Measurements from ENCODE around the gene PEPD.

PEPD gene

DNA sequence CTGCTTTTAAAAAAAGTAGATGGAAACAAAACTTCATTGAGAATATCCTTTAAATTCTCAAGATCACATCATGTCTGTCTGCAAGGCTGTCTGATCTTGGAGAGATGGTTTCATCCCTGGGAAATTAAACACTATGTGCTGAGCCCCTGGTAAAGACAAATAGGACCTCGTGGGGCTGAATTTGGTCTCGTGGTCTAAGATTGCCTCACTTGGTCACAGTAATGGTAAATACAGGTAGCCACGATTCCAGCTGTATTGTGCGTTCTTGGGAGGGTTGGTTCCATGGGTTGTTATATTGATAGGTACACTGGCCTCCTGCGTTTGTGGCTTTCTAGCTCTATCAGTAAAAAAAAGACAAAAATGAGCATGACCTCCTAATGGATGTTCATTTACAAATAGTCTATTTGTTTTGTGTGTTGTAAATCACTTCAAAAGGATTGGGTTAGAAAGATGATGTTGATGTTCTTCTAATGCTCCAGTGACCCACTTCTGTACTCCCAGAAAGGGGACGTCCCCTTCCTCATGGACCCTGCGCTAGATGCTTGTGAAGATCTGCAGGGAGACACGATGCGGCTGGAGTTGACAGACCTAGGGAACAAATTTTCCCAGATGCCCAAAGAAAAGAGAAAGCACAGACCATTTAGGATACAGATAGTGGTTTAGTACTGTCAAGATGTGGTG lies 146.3 kb downstream of the PEPD start:
- ChIA-PET POLR2A (interaction anchor here (1.6 kb wide), 1 partner anchor 73 kb away, joined by 4 read pairs; the partner anchor contains the start of gene CEBPA), CTCF (interaction anchor here (0.8 to 2.6 kb wide), 6 partner anchors 9 to 420 kb away, joined by 3 to 17 read pairs (median 5); partner anchors contain the start of gene CEBPA)
- peak overlapping the region; percentile 90 for H3K4me3 ChIP-seq (ENCODE audit: low read depth, low read length)
- TF ChIP-seq, protein P1, sequence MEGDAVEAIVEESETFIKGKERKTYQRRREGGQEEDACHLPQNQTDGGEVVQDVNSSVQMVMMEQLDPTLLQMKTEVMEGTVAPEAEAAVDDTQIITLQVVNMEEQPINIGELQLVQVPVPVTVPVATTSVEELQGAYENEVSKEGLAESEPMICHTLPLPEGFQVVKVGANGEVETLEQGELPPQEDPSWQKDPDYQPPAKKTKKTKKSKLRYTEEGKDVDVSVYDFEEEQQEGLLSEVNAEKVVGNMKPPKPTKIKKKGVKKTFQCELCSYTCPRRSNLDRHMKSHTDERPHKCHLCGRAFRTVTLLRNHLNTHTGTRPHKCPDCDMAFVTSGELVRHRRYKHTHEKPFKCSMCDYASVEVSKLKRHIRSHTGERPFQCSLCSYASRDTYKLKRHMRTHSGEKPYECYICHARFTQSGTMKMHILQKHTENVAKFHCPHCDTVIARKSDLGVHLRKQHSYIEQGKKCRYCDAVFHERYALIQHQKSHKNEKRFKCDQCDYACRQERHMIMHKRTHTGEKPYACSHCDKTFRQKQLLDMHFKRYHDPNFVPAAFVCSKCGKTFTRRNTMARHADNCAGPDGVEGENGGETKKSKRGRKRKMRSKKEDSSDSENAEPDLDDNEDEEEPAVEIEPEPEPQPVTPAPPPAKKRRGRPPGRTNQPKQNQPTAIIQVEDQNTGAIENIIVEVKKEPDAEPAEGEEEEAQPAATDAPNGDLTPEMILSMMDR (IDR thresholded peaks at IDR 0.05; ENCODE audit: insufficient read depth, low read length, missing control alignments), result no peak
- DNase-seq (ENCODE audit: low read depth, low spot score), result no peak

DNA sequence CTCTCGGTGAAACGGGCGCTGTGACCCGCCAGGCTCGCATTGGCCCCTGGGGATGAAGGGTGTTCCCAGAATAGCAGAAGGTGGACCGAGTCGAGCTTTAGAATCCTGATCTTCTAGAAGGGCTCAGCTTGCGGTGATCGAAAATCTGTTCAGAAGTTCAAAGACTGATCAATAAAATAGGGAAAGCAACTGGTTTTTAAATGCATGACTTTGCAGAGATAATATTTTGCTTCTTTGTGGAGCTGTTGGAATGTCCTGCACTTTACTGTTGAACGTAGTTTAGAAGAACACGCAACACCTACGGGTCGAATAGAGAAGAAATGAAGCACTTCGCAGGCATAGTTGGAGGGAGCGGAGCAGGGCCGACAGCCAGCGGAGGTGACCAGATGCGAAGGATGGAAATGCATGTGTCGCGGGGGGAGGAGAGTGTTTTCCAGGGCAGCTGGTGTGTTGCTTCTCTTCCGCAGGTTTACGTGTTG lies 147.3 kb downstream of the PEPD start:
- no peak for DNase-seq (ENCODE audit: low read depth, low spot score)
- CTCF ChIA-PET, result interaction anchor here (0.8 to 2.6 kb wide), 11 partner anchors 10 to 421 kb away, joined by 3 to 17 read pairs (median 3); partner anchors contain the start of gene CEBPA
- TF ChIP-seq, protein P1 (IDR thresholded peaks at IDR 0.05; ENCODE audit: insufficient read depth, low read length, missing control alignments), result peak; percentile 30
- H3K4me3 ChIP-seq (ENCODE audit: low read depth, low read length), result peak overlapping the region; percentile 90
- POLR2A ChIA-PET, result interaction anchor here (0.7 to 1.6 kb wide), 4 partner anchors 14 to 197 kb away, joined by 3 to 4 read pairs (median 4); partner anchors contain the start of gene CEBPA

- DNase-seq (ENCODE audit: low read depth, low spot score), result peak; percentile 45
- ChIA-PET POLR2A (interaction anchor here (0.7 to 1.6 kb wide), 7 partner anchors 14 to 197 kb away, joined by 3 to 5 read pairs (median 4); partner anchors contain the start of gene CEBPA), CTCF (interaction anchor here (1.0 to 2.6 kb wide), 7 partner anchors 11 to 421 kb away, joined by 3 to 17 read pairs (median 3); partner anchors contain the start of gene CEBPA)
- TF ChIP-seq, protein P1 (IDR thresholded peaks at IDR 0.05; ENCODE audit: insufficient read depth, low read length, missing control alignments), result no peak
- peak within 1 kb of the TSS; percentile 90 for H3K4me3 ChIP-seq (ENCODE audit: low read depth, low read length)
Measured at GRCh38 chr19:33373453-33374235, 147.9 kb downstream of the PEPD start, which contains the start of gene CEBPG. Gene CEBPG (plus strand): TSS chr19:33373709. CDS start chr19:33379240, 5,531 bp downstream.

GRCh38 chr19:33370783-33371182 lies 150.8 kb downstream of the PEPD start:
- ChIA-PET POLR2A (no interaction called here), CTCF (no interaction called here)

DNA sequence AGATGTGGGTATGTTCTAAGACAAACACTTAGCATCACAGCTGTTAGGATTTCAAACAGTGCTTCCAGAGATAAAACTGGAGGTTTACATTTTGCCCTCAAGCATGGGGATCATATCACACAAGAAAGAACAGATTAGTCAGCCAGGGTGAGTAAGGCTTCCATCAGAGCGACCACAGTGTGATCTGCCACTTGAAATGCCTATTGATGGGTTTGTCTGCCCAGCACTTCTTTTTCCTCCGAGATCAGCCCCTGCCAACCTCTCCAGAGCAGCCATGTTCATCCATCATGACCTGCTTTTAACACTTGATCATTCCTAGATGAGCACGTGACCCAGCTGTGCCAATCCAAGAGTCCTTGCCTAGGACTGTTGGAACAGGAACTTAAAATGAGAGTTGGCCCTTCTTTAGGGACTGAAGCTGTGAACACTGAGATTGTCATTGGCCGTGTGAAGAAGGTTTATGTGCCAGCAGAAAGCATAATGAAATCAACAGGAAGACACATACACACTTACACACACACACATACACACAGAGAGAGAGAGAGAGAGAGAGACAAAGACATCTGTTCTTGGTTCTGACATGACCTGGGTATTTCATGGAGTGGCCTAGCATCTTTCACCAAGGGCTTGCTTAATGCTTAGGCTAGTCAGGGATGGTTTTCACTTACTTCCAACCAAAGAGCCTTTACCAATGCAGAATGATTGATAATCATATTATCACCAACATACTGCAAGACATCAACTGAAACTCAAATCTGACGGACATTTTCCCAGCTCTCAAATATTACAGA lies 153.3 kb downstream of the PEPD start:
- CTCF ChIA-PET, result interaction anchor here (1.4 kb wide), 1 partner anchor 10 kb away, joined by 3 read pairs; no protein-coding TSS in a partner anchor
- TF ChIP-seq, protein P1 (IDR thresholded peaks at IDR 0.05; ENCODE audit: insufficient read depth, low read length, missing control alignments), result no peak
- POLR2A ChIA-PET, result no interaction called here
- H3K4me3 ChIP-seq (ENCODE audit: low read depth, low read length), result no peak overlapping the region
- DNase-seq (ENCODE audit: low read depth, low spot score), result no peak

More at GRCh38 chr19:33370783-33371182, 150.8 kb downstream of the PEPD start:
- TF ChIP-seq, protein P1 (IDR thresholded peaks at IDR 0.05; ENCODE audit: insufficient read depth, low read length, missing control alignments), result no peak
- no peak for DNase-seq (ENCODE audit: low read depth, low spot score)
- H3K4me3 ChIP-seq (ENCODE audit: low read depth, low read length), result no peak overlapping the region
